TTC549 (cell line): Measurements from ENCODE around the gene ACTL10.

Source experiments
- FAIRE-seq: peaks from 2 replicates; lab custom pipeline; 2012; peaks lifted over from hg19 to GRCh38; lab: Jason Lieb, UNC

The ACTL10 gene

DNA sequence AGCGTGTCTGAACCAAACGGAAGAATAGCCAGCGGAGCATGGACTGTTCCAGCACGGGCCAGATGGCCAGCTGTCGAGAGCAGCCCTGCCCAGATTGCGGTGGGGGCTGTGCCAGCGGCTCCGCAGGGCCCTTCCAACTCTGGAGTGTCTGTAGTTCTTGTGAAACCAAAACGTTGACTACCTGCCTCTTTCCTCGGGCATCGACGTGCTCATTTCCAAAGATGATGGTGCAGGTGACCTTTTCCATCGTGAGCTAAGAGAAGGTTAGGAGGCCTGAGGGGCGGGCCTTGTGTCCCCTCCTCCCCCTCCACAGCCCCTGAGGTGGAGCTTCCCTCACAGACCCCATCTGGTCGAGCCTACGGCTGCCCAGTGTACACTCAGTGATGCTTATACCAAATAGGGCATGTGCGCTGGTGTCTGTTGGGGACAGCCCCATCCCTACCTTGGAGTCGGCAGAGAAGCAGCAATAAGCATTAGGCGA is 17.5 kb upstream of the ACTL10 start:
- FAIRE-seq, result no peak

GRCh38 chr20:33650111-33650752 is 16.5 kb upstream of the ACTL10 start:
- no peak for FAIRE-seq

DNA sequence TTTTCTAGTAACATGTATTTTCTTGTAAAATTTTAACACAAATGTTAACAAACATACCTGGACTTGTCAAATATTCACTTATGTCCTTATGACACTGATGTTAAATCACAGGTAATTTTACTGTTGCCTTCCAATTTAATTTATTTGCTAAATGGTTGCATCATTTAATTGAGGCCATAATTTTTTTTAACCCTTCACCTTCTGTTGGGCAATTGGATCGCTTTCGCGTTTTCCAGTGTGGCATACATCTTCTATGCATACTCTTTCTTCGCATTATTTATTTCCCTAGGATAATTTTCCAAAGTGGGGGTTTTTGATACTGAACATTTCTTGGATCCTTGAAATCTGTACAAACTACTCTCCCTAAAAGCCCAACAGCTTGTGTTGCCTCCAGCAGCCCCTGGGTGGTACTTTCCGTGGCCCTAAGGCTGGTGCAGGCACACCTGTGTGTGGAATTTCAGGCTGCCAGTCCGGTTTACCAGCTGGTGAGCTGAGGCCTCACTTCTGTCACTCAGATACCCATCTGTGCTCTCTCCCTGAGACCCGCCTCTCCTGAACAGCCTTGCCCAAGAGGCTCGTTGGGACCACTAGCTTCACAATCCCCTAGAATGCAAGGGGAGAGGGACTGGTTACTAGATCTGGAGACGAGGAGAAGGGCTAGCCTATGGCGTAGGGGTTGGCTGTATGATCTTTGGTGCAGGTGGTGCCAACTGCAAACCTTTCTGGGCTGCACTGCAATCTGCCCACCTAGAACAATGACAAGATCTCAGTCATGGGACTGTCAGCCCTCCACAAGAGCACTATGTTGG is 15.8 kb upstream of the ACTL10 start:
- FAIRE-seq, result no peak

DNA sequence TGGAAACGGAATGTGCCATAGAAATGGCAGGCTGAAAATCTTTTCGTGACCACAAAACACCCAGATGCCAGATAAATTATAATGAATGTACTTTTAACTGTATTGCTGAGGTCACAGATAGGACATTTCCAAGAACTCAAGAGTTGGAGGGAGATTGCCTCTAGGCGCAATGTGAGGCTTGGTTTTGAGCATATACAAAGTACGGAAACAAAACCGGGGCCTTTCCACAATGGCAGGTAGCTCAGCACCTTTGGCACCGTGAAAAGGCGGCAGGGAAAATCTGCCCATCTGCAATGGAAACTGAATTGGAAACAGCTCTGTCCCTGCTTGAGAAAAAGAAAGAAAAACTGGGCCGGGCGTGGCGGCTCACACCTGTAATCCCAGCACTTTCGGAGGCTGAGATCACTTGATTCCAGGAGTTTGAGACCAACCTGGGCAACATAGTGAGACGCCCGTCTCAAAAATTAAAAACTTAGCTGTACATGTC is 15.1 kb upstream of the ACTL10 start:
- no peak for FAIRE-seq

- FAIRE-seq, result no peak
These were observed 13.4 kb upstream of the ACTL10 start for GRCh38 chr20:33653218-33653899.

DNA sequence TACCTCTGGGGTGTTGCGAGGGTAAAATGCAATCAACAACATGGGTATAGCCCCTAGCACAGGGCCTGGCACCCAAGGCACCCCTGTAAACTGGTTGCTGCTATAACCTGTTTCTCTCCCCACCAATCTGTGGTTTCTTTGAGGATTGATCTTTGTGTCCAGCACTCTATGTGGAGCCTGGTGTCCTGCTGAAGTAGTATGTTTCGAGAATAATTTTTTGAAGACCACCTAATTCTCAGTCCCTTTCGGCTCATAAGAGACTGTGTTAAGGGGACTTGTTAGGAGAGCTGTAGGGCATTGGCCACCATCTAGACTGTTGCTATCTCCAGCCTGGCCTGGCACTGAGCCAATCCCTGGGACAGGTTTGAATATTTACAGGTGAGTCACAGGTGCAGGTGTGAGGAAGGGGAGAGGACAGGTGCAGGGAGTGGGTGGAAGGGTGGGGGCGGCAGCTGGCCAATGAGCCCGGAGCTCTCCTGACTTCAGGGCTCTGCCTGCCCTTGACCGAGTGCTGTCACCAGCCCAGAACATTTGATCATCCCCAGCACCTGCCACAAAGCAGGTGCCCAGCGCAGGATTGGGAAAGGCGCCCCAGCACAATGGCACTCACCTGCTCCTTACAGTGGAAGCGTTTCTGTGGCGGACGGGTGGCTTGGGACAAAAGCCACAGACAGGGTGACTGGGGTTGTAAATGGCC is 12.7 kb upstream of the ACTL10 start:
- FAIRE-seq, result no peak

DNA sequence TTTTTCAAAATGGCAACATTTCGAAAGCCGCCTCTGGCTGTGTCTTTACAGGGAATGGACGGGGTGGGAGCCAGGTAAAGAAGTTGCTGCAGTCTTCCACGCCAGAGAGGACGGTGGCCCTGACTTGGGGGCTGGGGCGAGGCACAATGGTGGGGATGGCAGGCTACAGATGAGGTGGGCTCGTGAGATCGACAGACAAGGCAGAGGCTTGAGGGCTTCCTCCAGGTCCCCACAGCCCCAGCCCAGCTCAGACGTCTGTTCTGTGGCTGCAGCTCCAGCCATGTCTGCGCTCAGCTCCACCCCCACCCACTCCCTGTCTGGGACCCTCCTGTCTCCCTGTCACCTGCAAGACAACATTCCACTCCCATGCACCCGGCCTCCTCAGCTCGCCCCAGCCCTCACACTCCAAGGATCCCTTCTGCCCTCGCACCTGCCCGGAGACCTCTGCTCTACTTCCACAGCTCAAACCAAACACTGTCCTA is 12.0 kb upstream of the ACTL10 start:
- no peak for FAIRE-seq

DNA sequence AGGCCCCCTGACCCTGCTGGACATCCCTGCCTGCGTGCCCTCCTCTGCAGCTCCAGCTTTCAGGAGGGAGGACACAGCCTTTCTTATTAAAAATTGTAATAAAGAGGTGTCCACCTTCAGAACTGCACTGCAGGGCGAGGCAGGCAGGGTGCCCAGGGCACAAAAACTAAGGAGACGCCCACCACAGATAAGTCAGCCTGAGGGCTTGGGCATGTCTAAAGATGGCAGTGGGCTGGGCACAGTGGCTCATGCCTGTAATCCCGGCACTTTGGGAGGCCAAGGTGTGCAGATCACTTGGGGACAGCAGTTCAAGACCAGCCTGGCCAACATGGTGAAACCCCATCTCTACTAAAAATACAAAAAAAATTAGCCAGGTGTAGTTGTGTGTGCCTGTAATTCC is 11.6 kb upstream of the ACTL10 start:
- no peak for FAIRE-seq

GRCh38 chr20:33656010-33656782 is 10.5 kb upstream of the ACTL10 start:
- FAIRE-seq, result no peak

DNA sequence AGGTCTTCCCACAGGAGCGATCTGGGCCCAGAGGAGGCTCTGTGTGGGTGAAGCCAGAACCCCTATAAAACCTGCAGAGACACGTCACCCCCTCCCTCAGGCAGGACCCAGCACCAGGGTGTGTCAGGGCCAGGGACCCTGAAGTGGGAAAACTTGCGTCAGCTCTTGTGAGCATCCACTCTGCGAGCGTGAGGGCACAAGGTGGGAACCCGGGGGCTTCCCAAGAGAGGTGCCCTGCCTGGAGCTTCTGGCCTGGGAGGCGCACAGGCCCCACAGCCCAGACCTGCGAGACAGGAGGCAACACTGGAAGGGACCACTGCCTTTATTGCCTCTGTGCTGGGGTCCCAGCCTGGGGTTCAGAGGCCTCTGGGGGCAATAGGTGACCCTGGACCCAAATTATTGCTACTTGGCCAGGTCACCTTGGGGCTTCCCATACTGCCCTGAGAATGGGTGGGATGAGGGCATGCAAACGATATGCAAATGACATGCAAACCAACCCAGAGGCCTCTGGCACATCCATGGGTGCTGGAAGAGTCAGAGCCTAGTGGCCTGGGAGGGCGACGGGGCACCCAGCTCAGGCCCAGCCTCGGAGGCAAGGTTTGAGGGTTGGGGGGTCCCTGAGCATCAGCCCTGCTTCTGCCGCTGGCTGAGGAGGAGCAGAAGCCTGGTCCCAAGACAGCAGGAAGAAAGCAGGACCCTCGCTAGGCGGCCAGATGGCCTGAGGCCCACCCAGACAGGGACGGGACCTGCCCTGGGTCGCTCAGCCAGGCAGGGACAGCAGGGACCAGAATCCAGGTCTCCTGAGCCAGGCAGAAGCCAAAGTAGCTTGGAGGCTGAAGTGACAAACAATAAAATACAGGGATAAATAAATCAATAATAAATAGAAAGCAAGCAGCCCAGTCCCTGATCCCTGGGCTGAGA is 9.7 kb upstream of the ACTL10 start:
- no peak for FAIRE-seq

GRCh38 chr20:33657704-33658095 is 9.0 kb upstream of the ACTL10 start:
- FAIRE-seq, result no peak

- FAIRE-seq, result no peak
These were observed 8.2 kb upstream of the ACTL10 start for GRCh38 chr20:33658510-33658909.

- FAIRE-seq, result no peak
These were observed 7.8 kb upstream of the ACTL10 start for GRCh38 chr20:33658929-33659328.

DNA sequence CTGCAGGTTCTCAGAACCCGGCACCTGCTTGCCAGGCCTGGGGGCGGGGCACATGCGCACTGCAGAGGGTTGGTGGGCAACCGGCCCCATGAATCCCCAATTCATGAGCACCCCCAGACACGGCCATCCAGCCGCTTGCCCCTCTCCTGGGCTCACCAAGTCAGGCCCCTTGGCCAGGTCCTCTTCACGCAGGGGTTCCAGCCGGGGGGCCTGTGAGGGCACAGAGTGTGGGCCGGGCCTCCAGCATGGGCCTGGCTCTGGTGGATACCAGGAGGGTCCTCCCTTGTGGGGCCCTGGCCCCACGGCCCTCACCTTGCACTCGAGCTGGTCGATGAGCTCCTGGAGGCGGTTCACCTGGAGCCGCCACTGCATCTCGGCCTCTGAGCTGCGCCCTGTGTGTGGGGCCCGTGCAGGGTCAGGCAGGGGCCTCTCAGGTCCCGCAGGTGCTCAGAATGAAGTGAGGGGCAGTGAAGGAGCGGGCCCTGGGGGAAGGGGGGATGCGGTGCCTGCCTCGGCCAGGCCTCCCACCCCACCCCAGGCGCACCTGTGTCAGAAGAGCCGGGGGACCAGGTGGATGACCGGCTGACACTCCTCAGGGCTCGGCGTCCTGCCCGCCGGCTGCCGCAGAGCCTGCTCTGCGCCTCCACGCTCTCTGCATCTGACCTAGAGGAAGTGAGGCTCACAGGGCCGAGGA is 7.3 kb upstream of the ACTL10 start:
- FAIRE-seq, result no peak

DNA sequence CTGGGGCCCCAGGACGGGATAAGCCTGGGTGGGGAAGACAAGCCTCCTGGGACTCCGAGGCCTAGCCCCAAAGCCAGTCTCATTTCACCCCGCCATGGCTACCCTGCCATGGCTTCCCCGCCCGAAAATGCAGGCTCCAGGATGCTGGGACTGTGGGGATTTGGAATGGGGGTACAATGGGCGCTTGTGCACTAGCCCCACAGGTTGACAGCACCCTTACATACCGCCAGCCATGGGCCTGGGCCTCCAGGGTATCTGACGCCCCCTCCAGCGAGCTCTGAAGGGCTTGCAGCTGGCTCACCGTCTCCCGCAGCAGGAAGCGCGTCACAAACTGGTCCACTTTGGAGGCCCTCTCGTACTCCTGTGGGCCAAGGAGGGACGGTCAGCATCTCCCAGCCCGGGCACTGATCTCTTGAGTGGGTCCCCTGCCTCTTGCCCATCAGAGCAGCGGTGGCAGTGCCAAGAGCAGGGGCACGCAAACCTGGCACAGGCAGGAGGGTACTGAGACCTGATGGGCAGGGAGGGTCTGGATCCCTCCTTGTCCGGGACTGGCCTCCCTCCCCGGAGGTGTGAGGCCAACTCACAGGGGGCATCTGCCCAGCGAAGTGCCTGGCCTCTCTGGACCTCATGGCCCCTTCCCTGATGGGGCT is 6.6 kb upstream of the ACTL10 start:
- FAIRE-seq, result no peak

DNA sequence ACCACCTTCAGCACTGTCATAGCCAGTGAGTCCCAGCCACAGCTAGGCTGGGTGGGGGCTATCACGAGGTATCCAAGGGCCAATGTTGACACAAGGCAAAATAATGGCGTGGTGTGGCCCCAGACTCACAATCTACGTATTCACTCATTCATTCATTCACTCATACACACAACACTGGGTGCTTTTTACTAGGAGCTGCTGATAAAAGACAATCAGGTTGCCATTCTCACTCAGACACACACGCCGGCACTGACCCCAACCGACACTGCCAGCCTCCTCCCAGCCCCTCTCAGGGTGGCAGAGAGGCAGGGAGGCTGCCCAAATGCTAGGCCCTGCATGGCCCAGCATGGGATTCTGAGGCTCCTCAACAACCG is 6.1 kb upstream of the ACTL10 start:
- no peak for FAIRE-seq

GRCh38 chr20:33662172-33662571 is 4.6 kb upstream of the ACTL10 start, which contains the start of gene C20orf144:
Gene C20orf144, plus strand, starts transcription at chr20:33662327. Its CDS starts 19 bp downstream, at chr20:33662346.
- FAIRE-seq, result no peak

DNA sequence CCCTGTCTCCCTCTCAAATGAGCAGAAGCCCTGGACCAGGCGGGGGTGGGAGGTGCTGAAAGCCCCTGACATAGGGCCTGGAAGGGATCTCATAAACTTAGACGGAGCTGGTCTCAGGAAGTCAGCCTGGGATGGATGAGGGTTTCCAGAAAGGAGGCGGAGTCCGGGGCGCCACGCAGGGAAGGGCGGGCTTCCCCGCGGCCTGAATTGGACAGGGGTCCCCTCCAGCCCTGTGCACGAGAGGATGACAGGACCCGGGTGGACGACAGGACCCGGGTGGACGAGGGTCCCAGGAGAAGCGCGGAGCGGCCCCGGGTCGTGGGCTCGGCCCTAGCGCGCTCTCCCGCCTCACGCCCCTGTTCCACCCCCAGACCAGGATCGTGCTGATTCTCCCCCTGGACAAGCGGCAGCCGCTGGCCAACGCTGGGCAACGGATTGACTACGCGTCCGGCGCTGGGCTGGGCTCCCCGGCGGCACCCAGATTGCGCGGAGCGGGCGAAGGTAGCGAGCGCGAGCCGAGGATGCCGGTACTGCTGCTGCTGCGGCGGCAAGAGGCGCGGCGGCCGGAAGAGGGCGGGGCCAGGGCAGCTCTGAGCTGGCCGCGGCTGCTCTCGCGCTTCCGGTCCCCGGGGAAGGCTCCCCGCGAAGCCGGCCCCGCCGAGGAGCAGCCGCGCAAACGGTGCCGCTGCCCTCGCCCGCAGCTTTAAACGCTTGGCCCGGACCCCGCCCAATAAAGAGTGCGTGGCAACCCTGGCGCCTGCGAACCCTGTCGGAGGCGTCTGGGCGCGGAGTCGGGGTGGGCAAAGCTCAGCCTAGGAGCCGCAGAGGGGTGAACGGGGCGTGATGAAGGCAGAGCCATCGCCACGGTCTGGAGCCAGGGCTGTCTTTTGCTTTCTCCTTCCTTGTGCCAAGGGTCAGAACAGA is 3.3 kb upstream of the ACTL10 start:
- FAIRE-seq, result no peak
